NB4 (cell line): ENCODE data around the gene AKNA.

Experiments used
- DNase-seq: peaks from one replicate; pipeline ENCODE4 v3.0.0; 2010; ENCODE audit warnings: low read depth
- H3K4me3 ChIP-seq: one replicate; pipeline ENCODE4 v1.5.1; 2011; ENCODE audit warnings: mild to moderate bottlenecking, low read depth, low read length, moderate library complexity
- CTCF ChIP-seq: IDR thresholded peaks from one replicate; pipeline ENCODE4 v1.5.1; 2012; ENCODE audit warnings: low read depth, low read length
- MAX ChIP-seq: IDR thresholded peaks from 2 replicates; pipeline ENCODE4 v1.6.1; 2011; ENCODE audit warnings: low read depth, low read length
- MYC ChIP-seq: IDR thresholded peaks from 2 replicates; pipeline ENCODE4 v1.6.1; 2011; ENCODE audit warnings: low read depth, low read length
- POLR2A ChIP-seq: IDR thresholded peaks from 2 replicates; pipeline ENCODE4 v1.6.1; 2011; ENCODE audit warnings: mild to moderate bottlenecking; ENCODE audit not compliant: insufficient read length; ENCODE audit errors: extremely low read depth

Gene AKNA

GRCh38 chr9:114315723-114316363 lies 71.9 kb downstream of the AKNA start:
- no peak overlapping the region for H3K4me3 ChIP-seq
- TF ChIP-seq POLR2A (no peak), MAX (no peak), MYC (no peak), CTCF (no peak)
- DNase-seq = peak; percentile 44

GRCh38 chr9:114314881-114315722 lies 72.7 kb downstream of the AKNA start:
- H3K4me3 ChIP-seq = no peak overlapping the region
- TF ChIP-seq CTCF (no peak), POLR2A (no peak), MAX (no peak), MYC (no peak)
- DNase-seq = no peak

GRCh38 chr9:114314256-114314867 lies 73.4 kb downstream of the AKNA start:
- TF ChIP-seq CTCF = no peak
- no peak for TF ChIP-seq POLR2A
- TF ChIP-seq MYC = no peak
- no peak for TF ChIP-seq MAX
- DNase-seq = no peak
- H3K4me3 ChIP-seq = no peak overlapping the region

GRCh38 chr9:114313186-114313585 lies 74.6 kb downstream of the AKNA start:
- H3K4me3 ChIP-seq = no peak overlapping the region
- DNase-seq = no peak
- TF ChIP-seq MAX = no peak
- TF ChIP-seq CTCF = no peak
- TF ChIP-seq MYC = no peak
- no peak for TF ChIP-seq POLR2A

- H3K4me3 ChIP-seq = no peak overlapping the region
- TF ChIP-seq CTCF (no peak), POLR2A (no peak)
- no peak for DNase-seq
Measured at GRCh38 chr9:114312513-114312875, 75.3 kb downstream of the AKNA start.
